ENCODE results near the gene PLEKHA7.

The PLEKHA7 gene

GRCh38 chr11:16993495-16993894 lies 20.7 kb downstream of the PLEKHA7 start:
- ATAC-seq (ENCODE audit: low read depth): no peak
- DNase-seq (ENCODE audit: low spot score): peak; percentile 8
- Histone ChIP-seq H3K9me3 (ENCODE audit: severe bottlenecking) (no peaks in the 10 kb centered on the region), H3K27ac (ENCODE audit: poor library complexity, severe bottlenecking) (no peak overlapping the region), H3K27me3 (ENCODE audit: insufficient read depth, poor library complexity, severe bottlenecking) (no peaks in the 10 kb centered on the region), H3K4me1 (ENCODE audit: insufficient read depth, poor library complexity, severe bottlenecking) (no peaks in the 10 kb centered on the region), H3K36me3 (ENCODE audit: low read depth) (no peaks in the 10 kb centered on the region), H3K4me3 (ENCODE audit: severe bottlenecking) (no peak overlapping the region)
- no peak for TF ChIP-seq CTCF (IDR thresholded peaks at IDR 0.05; ENCODE audit: poor library complexity, severe bottlenecking)

GRCh38 chr11:16992846-16993245 lies 21.4 kb downstream of the PLEKHA7 start:
- no peak for ATAC-seq (ENCODE audit: low read depth)
- no peaks in the 10 kb centered on the region for H3K36me3 ChIP-seq (ENCODE audit: low read depth)
- H3K27me3 ChIP-seq (ENCODE audit: insufficient read depth, poor library complexity, severe bottlenecking): no peaks in the 10 kb centered on the region
- no peaks in the 10 kb centered on the region for H3K4me1 ChIP-seq (ENCODE audit: insufficient read depth, poor library complexity, severe bottlenecking)
- no peak overlapping the region for H3K27ac ChIP-seq (ENCODE audit: poor library complexity, severe bottlenecking)
- DNase-seq (ENCODE audit: low spot score): no peak
- no peak overlapping the region for H3K4me3 ChIP-seq (ENCODE audit: severe bottlenecking)
- no peaks in the 10 kb centered on the region for H3K9me3 ChIP-seq (ENCODE audit: severe bottlenecking)
- TF ChIP-seq CTCF (IDR thresholded peaks at IDR 0.05; ENCODE audit: poor library complexity, severe bottlenecking): no peak

GRCh38 chr11:16989554-16989953 lies 24.7 kb downstream of the PLEKHA7 start:
- ATAC-seq (ENCODE audit: low read depth): no peak
- no peak for TF ChIP-seq CTCF (IDR thresholded peaks at IDR 0.05; ENCODE audit: poor library complexity, severe bottlenecking)
- Histone ChIP-seq H3K9me3 (ENCODE audit: severe bottlenecking) (no peaks in the 10 kb centered on the region), H3K27ac (ENCODE audit: poor library complexity, severe bottlenecking) (no peak overlapping the region), H3K4me1 (ENCODE audit: insufficient read depth, poor library complexity, severe bottlenecking) (no peaks in the 10 kb centered on the region), H3K36me3 (ENCODE audit: low read depth) (no peaks in the 10 kb centered on the region), H3K27me3 (ENCODE audit: insufficient read depth, poor library complexity, severe bottlenecking) (no peaks in the 10 kb centered on the region), H3K4me3 (ENCODE audit: severe bottlenecking) (no peak overlapping the region)
- DNase-seq (ENCODE audit: low spot score): no peak

DNA sequence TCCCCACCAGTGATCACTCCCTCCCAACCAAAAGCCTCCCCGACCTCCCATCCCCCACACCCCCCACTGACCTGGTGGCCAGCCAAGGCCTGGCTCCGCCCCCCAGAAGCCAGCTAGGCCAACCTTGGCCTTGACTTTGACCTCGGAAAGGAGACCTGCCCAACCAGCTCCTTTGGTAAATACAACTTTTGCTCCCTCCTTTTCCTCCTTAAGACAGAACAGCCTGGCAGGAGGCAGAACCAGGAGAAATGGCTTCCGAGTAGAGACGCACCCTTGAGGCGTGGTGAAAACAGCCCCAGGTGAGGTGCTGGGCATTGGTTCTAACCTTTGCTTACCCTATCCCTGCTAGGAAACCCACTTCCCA lies 27.0 kb downstream of the PLEKHA7 start:
- DNase-seq (ENCODE audit: low spot score): no peak
- Histone ChIP-seq H3K27ac (ENCODE audit: poor library complexity, severe bottlenecking) (no peak overlapping the region), H3K27me3 (ENCODE audit: insufficient read depth, poor library complexity, severe bottlenecking) (no peaks in the 10 kb centered on the region), H3K36me3 (ENCODE audit: low read depth) (no peaks in the 10 kb centered on the region), H3K9me3 (ENCODE audit: severe bottlenecking) (no peaks in the 10 kb centered on the region), H3K4me3 (ENCODE audit: severe bottlenecking) (no peak overlapping the region), H3K4me1 (ENCODE audit: insufficient read depth, poor library complexity, severe bottlenecking) (no peaks in the 10 kb centered on the region)
- TF ChIP-seq CTCF (IDR thresholded peaks at IDR 0.05; ENCODE audit: poor library complexity, severe bottlenecking): no peak
- ATAC-seq (ENCODE audit: low read depth): no peak

- H3K36me3 ChIP-seq (ENCODE audit: low read depth): no peaks in the 10 kb centered on the region
- no peaks in the 10 kb centered on the region for H3K27me3 ChIP-seq (ENCODE audit: insufficient read depth, poor library complexity, severe bottlenecking)
- H3K4me1 ChIP-seq (ENCODE audit: insufficient read depth, poor library complexity, severe bottlenecking): no peaks in the 10 kb centered on the region
- TF ChIP-seq CTCF (IDR thresholded peaks at IDR 0.05; ENCODE audit: poor library complexity, severe bottlenecking): no peak
- no peak overlapping the region for H3K27ac ChIP-seq (ENCODE audit: poor library complexity, severe bottlenecking)
- ATAC-seq (ENCODE audit: low read depth) (peak; percentile 26; the same call in 1 of the 3 replicates), DNase-seq (ENCODE audit: low spot score) (no peak)
- no peaks in the 10 kb centered on the region for H3K9me3 ChIP-seq (ENCODE audit: severe bottlenecking)
- no peak overlapping the region for H3K4me3 ChIP-seq (ENCODE audit: severe bottlenecking)
Observed at GRCh38 chr11:16986434-16987204, 27.6 kb downstream of the PLEKHA7 start.
